OCI-LY7 (cell line): ENCODE measurements around the gene ADARB2. TPM values are rescaled to one million over a fixed set of nuclear protein-coding genes. Genes with fewer than 3 reads are reported as not detected.

Experiments used
- BruUV-seq: library from RNA; stranded (reverse); fragments of 400-500 nt; replicated peaks from 2 replicates; lab custom pipeline; 2021; lab: Mats Ljungman, UMichigan
- CTCF ChIA-PET: fragments of 300-600 bp; sonication (Branson Sonifier 250); formaldehyde crosslinking; loops from one replicate; lab custom pipeline; 2022; ENCODE audit warnings: antibody characterized with exemption; ENCODE audit not compliant: unreplicated experiment; lab: Charles Lee
- POLR2A ChIA-PET: fragments of 300-600 bp; sonication (Branson Sonifier 250); formaldehyde crosslinking; loops from one replicate; lab custom pipeline; 2022; ENCODE audit warnings: antibody characterized with exemption; lab: Charles Lee
- DNase-seq: peaks from one replicate; pipeline ENCODE4 v3.0.0-alpha.2; 2015; ENCODE audit warnings: low spot score
- H2AFZ ChIP-seq: fragments of 200-600 bp; sonication (generic), shearing (Covaris generic); 2 replicates; pipeline ENCODE4 v1.6.1; 2014; ENCODE audit warnings: mild to moderate bottlenecking, antibody characterized with exemption, low read length, moderate library complexity
- H3K27ac ChIP-seq: fragments of 200-600 bp; sonication (generic); 2 replicates; pipeline ENCODE4 v1.5.1; 2014; ENCODE audit warnings: mixed run types, low read depth, mild to moderate bottlenecking, moderate library complexity, low read length, inconsistent platforms; ENCODE audit not compliant: poor library complexity, severe bottlenecking
- H3K36me3 ChIP-seq: fragments of 200-600 bp; sonication (generic); 2 replicates; pipeline ENCODE4 v1.6.1; 2014; ENCODE audit warnings: mild to moderate bottlenecking, antibody characterized with exemption, low read length, moderate library complexity, mixed read lengths; ENCODE audit not compliant: insufficient read depth
- H3K4me1 ChIP-seq: fragments of 200-600 bp; sonication (generic); 2 replicates; pipeline ENCODE4 v1.5.1; 2014; ENCODE audit warnings: mild to moderate bottlenecking, low read length; ENCODE audit not compliant: insufficient read depth, poor library complexity, severe bottlenecking
- H3K4me2 ChIP-seq: fragments of 200-600 bp; sonication (generic); 2 replicates; pipeline ENCODE4 v1.6.1; 2014; ENCODE audit warnings: mild to moderate bottlenecking, low read length
- H3K4me3 ChIP-seq: fragments of 200-600 bp; sonication (generic); 2 replicates; pipeline ENCODE4 v1.5.1; 2014; ENCODE audit warnings: mild to moderate bottlenecking, low read depth, low read length; ENCODE audit not compliant: poor library complexity, severe bottlenecking
- H3K79me2 ChIP-seq: fragments of 200-600 bp; sonication (generic); 2 replicates; pipeline ENCODE4 v1.6.1; 2016; ENCODE audit warnings: low read depth, mild to moderate bottlenecking, low read length, moderate library complexity, mixed read lengths; ENCODE audit not compliant: insufficient read depth
- H3K9me2 ChIP-seq: fragments of 200-600 bp; sonication (generic); 2 replicates; pipeline ENCODE4 v1.6.1; 2016; ENCODE audit warnings: mild to moderate bottlenecking, low read length, mixed read lengths; ENCODE audit not compliant: insufficient read depth
- H3K9me3 ChIP-seq: fragments of 200-600 bp; sonication (generic); 2 replicates; pipeline ENCODE4 v1.6.1; 2014; ENCODE audit warnings: mild to moderate bottlenecking, mixed run types, low read length, mixed read lengths
- H4K20me1 ChIP-seq: fragments of 200-600 bp; sonication (generic); 2 replicates; pipeline ENCODE4 v1.6.1; 2014; ENCODE audit warnings: mild to moderate bottlenecking, antibody characterized with exemption, low read length, moderate library complexity, mixed read lengths; ENCODE audit not compliant: insufficient read depth
- CTCF ChIP-seq: fragments of 200-600 bp; sonication (generic); conservative IDR thresholded peaks from 2 replicates; pipeline ENCODE4 v1.5.1; 2014; ENCODE audit warnings: mild to moderate bottlenecking, antibody characterized with exemption, low read length, moderate library complexity, mixed read lengths
- EZH2phosphoT487 ChIP-seq: fragments of 200-600 bp; sonication (generic); IDR thresholded peaks from 2 replicates; pipeline ENCODE4 v1.6.1; 2018; ENCODE audit warnings: low read depth, borderline replicate concordance, mild to moderate bottlenecking, mixed run types, antibody characterized with exemption, low read length, moderate library complexity, mixed read lengths
- intact Hi-C: fragments of 100-400 bp; cut with micrococcal nuclease; formaldehyde crosslinking; loops from one replicate; pipeline ENCODE4 v1.10.0; 2022; ENCODE audit not compliant: unreplicated experiment
- total RNA-seq, 2 experiments: library from RNA; depleted of rRNA in 1 of 2; stranded (reverse); fragments of >200 nt in 1 of 2; shearing (Covaris generic) in 1 of 2; gene quantifications; 2 replicates each; pipeline ENCODE4 v1.2.3, GENCODE V29; 2014 to 2022

ADARB2 gene
- total RNA-seq, 2 experiments from 2014 or later, result 0.03 TPM; not detected in 1

GRCh38 chr10:1205450-1206030 is 531.8 kb downstream of the ADARB2 start:
- no peaks in the 10 kb centered on the region for H3K9me2 ChIP-seq
- H3K27ac ChIP-seq, result no peak overlapping the region
- ChIA-PET POLR2A (no interaction called here), CTCF (no interaction called here)
- H3K4me2 ChIP-seq, result no peak overlapping the region
- H3K9me3 ChIP-seq, result no peaks in the 10 kb centered on the region
- H3K4me1 ChIP-seq, result no peaks in the 10 kb centered on the region
- H3K79me2 ChIP-seq, result no peaks in the 10 kb centered on the region
- intact Hi-C loops, result no loop called here
- H3K36me3 ChIP-seq, result no peaks in the 10 kb centered on the region
- no peak for DNase-seq
- no peak overlapping the region for H2AFZ ChIP-seq
- TF ChIP-seq CTCF, result no peak
- no peak for TF ChIP-seq EZH2phosphoT487
- H4K20me1 ChIP-seq, result no peaks in the 10 kb centered on the region
- no TSS peak for BruUV-seq
- no peak overlapping the region for H3K4me3 ChIP-seq

- Histone ChIP-seq H4K20me1 (no peaks in the 10 kb centered on the region; the same call in 1 of the 2 replicates), H3K79me2 (no peaks in the 10 kb centered on the region), H3K9me3 (no peaks in the 10 kb centered on the region), H3K27ac (no peak overlapping the region), H3K36me3 (no peaks in the 10 kb centered on the region), H3K4me1 (no peaks in the 10 kb centered on the region), H2AFZ (no peak overlapping the region), H3K4me2 (no peak overlapping the region), H3K4me3 (no peak overlapping the region), H3K9me2 (no peaks in the 10 kb centered on the region)
- intact Hi-C loops, result no loop called here
- POLR2A ChIA-PET, result no interaction called here
- CTCF ChIA-PET, result no interaction called here
- no peak for DNase-seq
- BruUV-seq, result no TSS peak
- no peak for TF ChIP-seq CTCF
- TF ChIP-seq EZH2phosphoT487, result no peak
Observed at GRCh38 chr10:1204434-1205326, 532.6 kb downstream of the ADARB2 start.

GRCh38 chr10:1203704-1204103 is 533.6 kb downstream of the ADARB2 start:
- no peaks in the 10 kb centered on the region for H3K79me2 ChIP-seq
- no peaks in the 10 kb centered on the region for H3K4me1 ChIP-seq
- H3K9me3 ChIP-seq, result no peaks in the 10 kb centered on the region
- H4K20me1 ChIP-seq, result no peaks in the 10 kb centered on the region; the same call in 1 of the 2 replicates
- H3K4me3 ChIP-seq, result no peak overlapping the region
- no peak for TF ChIP-seq CTCF
- TF ChIP-seq EZH2phosphoT487, result no peak
- H2AFZ ChIP-seq, result no peak overlapping the region
- no peak overlapping the region for H3K4me2 ChIP-seq
- no peak for DNase-seq
- no TSS peak for BruUV-seq
- no peaks in the 10 kb centered on the region for H3K9me2 ChIP-seq
- no peaks in the 10 kb centered on the region for H3K36me3 ChIP-seq
- intact Hi-C loops, result no loop called here
- POLR2A ChIA-PET, result no interaction called here
- H3K27ac ChIP-seq, result no peak overlapping the region
- CTCF ChIA-PET, result no interaction called here
